ENCODE measurements around the gene PCGF6.
"Not testable (repeated sequence)": the region's sequence is repeated elsewhere in the genome, so short reads cannot be mapped to it uniquely, and the experiment has no call there.

PCGF6 gene

GRCh38 chr10:103355906-103356599 is 5.1 kb upstream of the PCGF6 start:
- no peak overlapping the region for H3K9ac ChIP-seq (ENCODE audit: low read depth, low read length)
- H3K9me3 ChIP-seq (ENCODE audit: control insufficient read depth, insufficient read depth, low read length): no peaks in the 10 kb centered on the region
- no peaks in the 10 kb centered on the region for H3K36me3 ChIP-seq (ENCODE audit: insufficient read depth, low read length)
- no peaks in the 10 kb centered on the region for H3K4me1 ChIP-seq (ENCODE audit: insufficient read depth, low read length)

- not testable (repeated sequence) for H3K36me3 ChIP-seq (ENCODE audit: insufficient read depth, low read length); H3K4me1 ChIP-seq (ENCODE audit: insufficient read depth, low read length); H3K9ac ChIP-seq (ENCODE audit: low read depth, low read length); H3K9me3 ChIP-seq (ENCODE audit: control insufficient read depth, insufficient read depth, low read length)
Observed at GRCh38 chr10:103354567-103354966, 3.6 kb upstream of the PCGF6 start.

GRCh38 chr10:103353281-103353680 is 2.3 kb upstream of the PCGF6 start:
- H3K9me3 ChIP-seq (ENCODE audit: control insufficient read depth, insufficient read depth, low read length): no peaks in the 10 kb centered on the region
- no peaks in the 10 kb centered on the region for H3K36me3 ChIP-seq (ENCODE audit: insufficient read depth, low read length)
- no peak overlapping the region for H3K9ac ChIP-seq (ENCODE audit: low read depth, low read length)
- H3K4me1 ChIP-seq (ENCODE audit: insufficient read depth, low read length): no peaks in the 10 kb centered on the region

GRCh38 chr10:103350175-103350516 is 794 bp downstream of the PCGF6 start:
- Histone ChIP-seq H3K4me1 (ENCODE audit: insufficient read depth, low read length) (no peaks in the 10 kb centered on the region), H3K9me3 (ENCODE audit: control insufficient read depth, insufficient read depth, low read length) (no peaks in the 10 kb centered on the region), H3K9ac (ENCODE audit: low read depth, low read length) (peak overlapping the region; percentile 95), H3K36me3 (ENCODE audit: insufficient read depth, low read length) (peaks cover 7% of the 10 kb centered on the region; the same call in 1 of the 2 replicates)

GRCh38 chr10:103336370-103336769 is 14.6 kb downstream of the PCGF6 start:
- Histone ChIP-seq H3K36me3 (ENCODE audit: insufficient read depth, low read length) (0 out of 2 replicates have a peak, but pooled peaks cover 7% of the 10 kb centered on the region), H3K9ac (ENCODE audit: low read depth, low read length) (no peak overlapping the region), H3K9me3 (ENCODE audit: control insufficient read depth, insufficient read depth, low read length) (no peaks in the 10 kb centered on the region), H3K4me1 (ENCODE audit: insufficient read depth, low read length) (no peaks in the 10 kb centered on the region)

- H3K4me1 ChIP-seq (ENCODE audit: insufficient read depth, low read length): no peaks in the 10 kb centered on the region
- H3K9ac ChIP-seq (ENCODE audit: low read depth, low read length): no peak overlapping the region
- no peaks in the 10 kb centered on the region for H3K9me3 ChIP-seq (ENCODE audit: control insufficient read depth, insufficient read depth, low read length)
- 0 out of 2 replicates have a peak, but pooled peaks cover 7% of the 10 kb centered on the region for H3K36me3 ChIP-seq (ENCODE audit: insufficient read depth, low read length)
Observed at GRCh38 chr10:103334567-103334966, 16.4 kb downstream of the PCGF6 start.

GRCh38 chr10:103333934-103334520 is 16.9 kb downstream of the PCGF6 start:
- H3K4me1 ChIP-seq (ENCODE audit: insufficient read depth, low read length): no peaks in the 10 kb centered on the region
- H3K9ac ChIP-seq (ENCODE audit: low read depth, low read length): no peak overlapping the region
- 0 out of 2 replicates have a peak, but pooled peaks cover 7% of the 10 kb centered on the region for H3K36me3 ChIP-seq (ENCODE audit: insufficient read depth, low read length)
- no peaks in the 10 kb centered on the region for H3K9me3 ChIP-seq (ENCODE audit: control insufficient read depth, insufficient read depth, low read length)

- Histone ChIP-seq H3K4me1 (ENCODE audit: insufficient read depth, low read length) (no peaks in the 10 kb centered on the region), H3K9ac (ENCODE audit: low read depth, low read length) (no peak overlapping the region), H3K36me3 (ENCODE audit: insufficient read depth, low read length) (peaks cover 18% of the 10 kb centered on the region), H3K9me3 (ENCODE audit: control insufficient read depth, insufficient read depth, low read length) (no peaks in the 10 kb centered on the region)
Observed at GRCh38 chr10:103327906-103328305, 23.0 kb downstream of the PCGF6 start.

GRCh38 chr10:103316087-103316486 is 34.9 kb downstream of the PCGF6 start:
- H3K36me3 ChIP-seq (ENCODE audit: insufficient read depth, low read length): no peaks in the 10 kb centered on the region; the same call in 1 of the 2 replicates
- H3K9ac ChIP-seq (ENCODE audit: low read depth, low read length): no peak overlapping the region
- H3K4me1 ChIP-seq (ENCODE audit: insufficient read depth, low read length): no peaks in the 10 kb centered on the region

GRCh38 chr10:103310197-103310596 is 40.7 kb downstream of the PCGF6 start:
- H3K36me3 ChIP-seq (ENCODE audit: insufficient read depth, low read length): peaks cover 8% of the 10 kb centered on the region
- H3K9ac ChIP-seq (ENCODE audit: low read depth, low read length): no peak overlapping the region
- H3K4me1 ChIP-seq (ENCODE audit: insufficient read depth, low read length): no peaks in the 10 kb centered on the region
- H3K9me3 ChIP-seq (ENCODE audit: control insufficient read depth, insufficient read depth, low read length): no peaks in the 10 kb centered on the region

More at GRCh38 chr10:103316087-103316486, 34.9 kb downstream of the PCGF6 start:
- no peaks in the 10 kb centered on the region for H3K9me3 ChIP-seq (ENCODE audit: control insufficient read depth, insufficient read depth, low read length)

GRCh38 chr10:103307594-103307993 is 43.3 kb downstream of the PCGF6 start:
- Histone ChIP-seq H3K9me3 (ENCODE audit: control insufficient read depth, insufficient read depth, low read length) (no peaks in the 10 kb centered on the region), H3K36me3 (ENCODE audit: insufficient read depth, low read length) (peaks cover 11% of the 10 kb centered on the region), H3K4me1 (ENCODE audit: insufficient read depth, low read length) (no peaks in the 10 kb centered on the region), H3K9ac (ENCODE audit: low read depth, low read length) (no peak overlapping the region)

- H3K4me1 ChIP-seq (ENCODE audit: insufficient read depth, low read length): no peaks in the 10 kb centered on the region
Observed at GRCh38 chr10:103295374-103296015, 55.4 kb downstream of the PCGF6 start.

GRCh38 chr10:103291588-103291987 is 59.4 kb downstream of the PCGF6 start:
- Histone ChIP-seq H3K9ac (ENCODE audit: low read depth, low read length) (no peak overlapping the region), H3K9me3 (ENCODE audit: control insufficient read depth, insufficient read depth, low read length) (no peaks in the 10 kb centered on the region), H3K36me3 (ENCODE audit: insufficient read depth, low read length) (no peaks in the 10 kb centered on the region), H3K4me1 (ENCODE audit: insufficient read depth, low read length) (no peaks in the 10 kb centered on the region)

More at GRCh38 chr10:103295374-103296015, 55.4 kb downstream of the PCGF6 start:
- Histone ChIP-seq H3K9me3 (ENCODE audit: control insufficient read depth, insufficient read depth, low read length) (no peaks in the 10 kb centered on the region), H3K9ac (ENCODE audit: low read depth, low read length) (no peak overlapping the region), H3K36me3 (ENCODE audit: insufficient read depth, low read length) (no peaks in the 10 kb centered on the region)

- H3K36me3 ChIP-seq (ENCODE audit: insufficient read depth, low read length): no peaks in the 10 kb centered on the region
- H3K9me3 ChIP-seq (ENCODE audit: control insufficient read depth, insufficient read depth, low read length): no peaks in the 10 kb centered on the region
- no peaks in the 10 kb centered on the region for H3K4me1 ChIP-seq (ENCODE audit: insufficient read depth, low read length)
Observed at GRCh38 chr10:103287992-103288391, 62.9 kb downstream of the PCGF6 start.

GRCh38 chr10:103284170-103284569 is 66.8 kb downstream of the PCGF6 start:
- no peaks in the 10 kb centered on the region for H3K9me3 ChIP-seq (ENCODE audit: control insufficient read depth, insufficient read depth, low read length)
- H3K36me3 ChIP-seq (ENCODE audit: insufficient read depth, low read length): no peaks in the 10 kb centered on the region
- no peak overlapping the region for H3K9ac ChIP-seq (ENCODE audit: low read depth, low read length)
- peaks cover 14% of the 10 kb centered on the region for H3K4me1 ChIP-seq (ENCODE audit: insufficient read depth, low read length)

More at GRCh38 chr10:103287992-103288391, 62.9 kb downstream of the PCGF6 start:
- no peak overlapping the region for H3K9ac ChIP-seq (ENCODE audit: low read depth, low read length)
